Neuronal stem cell (in vitro differentiated cells): ENCODE measurements around the gene TAAR1.
"Not testable (repeated sequence)": the region's sequence is repeated elsewhere in the genome, so short reads cannot be mapped to it uniquely, and the experiment has no call there.

ENCODE experiments used
- DNase-seq: peaks from one replicate; pipeline ENCODE4 v3.0.0-alpha.2; 2013; ENCODE audit warnings: low spot score
- H2AFZ ChIP-seq: one replicate; pipeline ENCODE4 v1.6.1; 2013; ENCODE audit warnings: mild to moderate bottlenecking, low read length, inconsistent platforms
- H2AK5ac ChIP-seq: 2 replicates; pipeline ENCODE4 v1.6.1; 2013; ENCODE audit warnings: low read depth, mild to moderate bottlenecking, inconsistent platforms, low read length, moderate library complexity, mixed read lengths
- H2BK120ac ChIP-seq: 2 replicates; pipeline ENCODE4 v1.6.1; 2013; ENCODE audit warnings: low read depth, mild to moderate bottlenecking, inconsistent platforms, low read length, moderate library complexity, mixed read lengths
- H2BK12ac ChIP-seq: one replicate; pipeline ENCODE4 v1.6.1; 2013; ENCODE audit warnings: low read length, inconsistent platforms
- H2BK15ac ChIP-seq: 2 replicates; pipeline ENCODE4 v1.6.1; 2013; ENCODE audit warnings: mild to moderate bottlenecking, low read length, inconsistent platforms, mixed read lengths
- H2BK5ac ChIP-seq: one replicate; pipeline ENCODE4 v1.6.1; 2013; ENCODE audit warnings: inconsistent platforms, mild to moderate bottlenecking, low read length, moderate library complexity
- H3K14ac ChIP-seq: one replicate; pipeline ENCODE4 v1.6.1; 2013; ENCODE audit warnings: low read length, inconsistent platforms
- H3K18ac ChIP-seq: 2 replicates; pipeline ENCODE4 v1.6.1; 2013; ENCODE audit warnings: low read length, inconsistent platforms
- H3K23ac ChIP-seq: 2 replicates; pipeline ENCODE4 v1.6.1; 2013; ENCODE audit warnings: low read depth, mild to moderate bottlenecking, mixed read lengths, low read length, inconsistent platforms; ENCODE audit not compliant: poor library complexity
- H3K27ac ChIP-seq: replicated peaks from 3 replicates; pipeline ENCODE4 v1.5.1; 2013; ENCODE audit warnings: low read length, inconsistent platforms
- H3K27me3 ChIP-seq, 3 experiments: 2 replicates each; pipeline ENCODE4 v1.6.1; 2013; ENCODE audit warnings: low read length in 3 of 3, mild to moderate bottlenecking in 2 of 3, inconsistent platforms in 1 of 3, low read depth in 1 of 3, mixed read lengths in 1 of 3, moderate library complexity in 1 of 3; ENCODE audit not compliant: control insufficient read depth in 3 of 3, insufficient read depth in 3 of 3
- H3K36me3 ChIP-seq, 2 donors: replicated peaks in 1 of 2; 2 replicates each; pipeline ENCODE4 v1.6.1; 2013; ENCODE audit warnings: low read length in 2 of 2; ENCODE audit not compliant: control insufficient read depth in 2 of 2, insufficient read depth in 2 of 2
- H3K4ac ChIP-seq: 2 replicates; pipeline ENCODE4 v1.6.1; 2013; ENCODE audit warnings: inconsistent platforms, mild to moderate bottlenecking, low read length, moderate library complexity
- H3K4me1 ChIP-seq, 2 donors: 1 replicate in 1 of 2; 2 replicates in 1 of 2; pipeline ENCODE4 v1.6.1; 2013; ENCODE audit warnings: low read length in 2 of 2, low read depth in 1 of 2; ENCODE audit not compliant: control insufficient read depth in 2 of 2, insufficient read depth in 1 of 2
- H3K4me2 ChIP-seq: one replicate; pipeline ENCODE4 v1.6.1; 2013; ENCODE audit warnings: mild to moderate bottlenecking, low read length, inconsistent platforms; ENCODE audit not compliant: insufficient read depth, poor library complexity, severe bottlenecking
- H3K4me3 ChIP-seq, 2 donors: 2 replicates each; pipeline ENCODE4 v1.5.1; 2013; ENCODE audit warnings: low read length in 2 of 2, mild to moderate bottlenecking in 2 of 2, inconsistent platforms in 1 of 2, moderate library complexity in 1 of 2
- H3K79me1 ChIP-seq: one replicate; pipeline ENCODE4 v1.6.1; 2013; ENCODE audit warnings: low read depth, mild to moderate bottlenecking, inconsistent platforms, low read length, moderate library complexity
- H3K9ac ChIP-seq: one replicate; pipeline ENCODE4 v1.6.1; 2013; ENCODE audit warnings: mild to moderate bottlenecking, low read depth, low read length, inconsistent platforms; ENCODE audit not compliant: poor library complexity
- H3K9me3 ChIP-seq, 2 donors: replicated peaks in 1 of 2; 2 replicates each; pipeline versions ENCODE3 to v1.6.1; 2013; ENCODE audit warnings: low read length in 2 of 2, mild to moderate bottlenecking in 2 of 2, inconsistent platforms in 1 of 2, low read depth in 1 of 2, mixed read lengths in 1 of 2, moderate library complexity in 1 of 2; ENCODE audit not compliant: control insufficient read depth in 2 of 2, insufficient read depth in 1 of 2
- H4K8ac ChIP-seq: one replicate; pipeline ENCODE4 v1.6.1; 2013; ENCODE audit warnings: low read depth, mild to moderate bottlenecking, inconsistent platforms, low read length, moderate library complexity
- H4K91ac ChIP-seq: one replicate; pipeline ENCODE4 v1.6.1; 2013; ENCODE audit warnings: low read length, low read depth, mild to moderate bottlenecking, inconsistent platforms; ENCODE audit not compliant: poor library complexity
- WGBS, 2 donors: extraction: QIAGEN DNeasy Blood & Tissue Kit; methylation state at CpG; one replicate each; pipeline ENCODE4 v1.1.7; 2013; ENCODE audit warnings: missing lambda C conversion rate in 2 of 2, mixed read lengths in 1 of 2; ENCODE audit not compliant: insufficient read length in 2 of 2, insufficient replicate concordance in 1 of 2; ENCODE audit errors: extremely low coverage in 2 of 2; 5-methylcytosine and 5-hydroxymethylcytosine counted together

The TAAR1 gene

DNA sequence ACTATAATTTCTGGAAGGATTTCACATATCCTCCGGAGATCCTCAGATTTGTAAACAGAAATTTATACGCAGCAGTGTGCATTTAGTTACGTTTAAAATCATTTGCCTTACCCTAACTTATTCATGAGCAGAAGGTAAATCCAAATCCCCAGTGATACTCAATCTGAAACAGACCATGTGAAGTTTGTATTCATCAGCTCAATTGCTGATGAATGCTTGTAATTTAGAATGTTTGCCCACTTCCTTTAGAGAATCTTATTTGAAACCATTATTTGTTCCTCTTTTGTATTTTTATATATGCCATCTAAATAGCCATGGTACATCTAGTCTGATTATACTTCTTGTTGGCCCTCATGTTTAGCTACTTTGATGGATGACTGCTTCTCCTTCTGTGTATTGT lies 15.4 kb downstream of the TAAR1 start:
- Histone ChIP-seq H3K27ac (no peak overlapping the region), H3K14ac (no peak overlapping the region), H4K91ac (no peak overlapping the region), H2BK5ac (no peak overlapping the region), H3K4me1 (no peaks in the 10 kb centered on the region), H2BK12ac (no peak overlapping the region), H2AFZ (no peak overlapping the region), H3K18ac (no peak overlapping the region), H3K4me3 (no peak overlapping the region), H3K79me1 (no peaks in the 10 kb centered on the region), H2BK120ac (no peak overlapping the region), H3K4me2 (no peak overlapping the region), H3K36me3 (no peaks in the 10 kb centered on the region), H3K9me3 (no peaks in the 10 kb centered on the region), H3K23ac (no peak overlapping the region), H4K8ac (no peak overlapping the region), H3K27me3 (no peaks in the 10 kb centered on the region), H2BK15ac (no peak overlapping the region), H2AK5ac (no peak overlapping the region), H3K4ac (no peak overlapping the region), H3K9ac (no peak overlapping the region)
- WGBS, 2 donors: no CpG with 5 or more reads among the region's 3 CpGs
- DNase-seq: no peak

DNA sequence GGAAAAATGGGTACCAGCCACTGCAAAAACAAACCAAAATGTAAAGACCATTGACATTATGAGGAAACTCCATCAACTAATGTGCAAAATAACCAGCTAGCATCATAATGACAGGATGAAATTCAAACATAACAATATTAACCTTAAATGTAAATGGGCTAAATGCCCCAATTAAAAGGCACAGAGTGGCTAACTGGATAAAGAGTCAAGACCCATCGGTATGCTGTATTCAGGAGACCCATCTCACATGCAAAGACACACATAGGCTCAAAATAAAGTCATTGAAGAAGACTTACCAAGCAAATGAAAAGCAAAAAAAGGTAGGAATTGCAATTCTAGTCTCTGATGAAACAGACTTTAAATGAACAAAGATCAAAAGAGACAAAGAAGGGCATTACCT lies 21.8 kb downstream of the TAAR1 start:
- not testable (repeated sequence) for H3K14ac ChIP-seq, DNase-seq, H3K27me3 ChIP-seq, H3K36me3 ChIP-seq, H2BK120ac ChIP-seq, H2AK5ac ChIP-seq, H3K23ac ChIP-seq, H3K4me3 ChIP-seq, H4K8ac ChIP-seq, H2AFZ ChIP-seq, H3K9ac ChIP-seq, H2BK15ac ChIP-seq, H3K4me1 ChIP-seq, H2BK5ac ChIP-seq, H3K4me2 ChIP-seq, H3K79me1 ChIP-seq, H3K27ac ChIP-seq, H3K4ac ChIP-seq, H3K9me3 ChIP-seq, H2BK12ac ChIP-seq, H4K91ac ChIP-seq, H3K18ac ChIP-seq
- WGBS, 2 donors: no CpG with 5 or more reads among the region's 1 CpG

DNA sequence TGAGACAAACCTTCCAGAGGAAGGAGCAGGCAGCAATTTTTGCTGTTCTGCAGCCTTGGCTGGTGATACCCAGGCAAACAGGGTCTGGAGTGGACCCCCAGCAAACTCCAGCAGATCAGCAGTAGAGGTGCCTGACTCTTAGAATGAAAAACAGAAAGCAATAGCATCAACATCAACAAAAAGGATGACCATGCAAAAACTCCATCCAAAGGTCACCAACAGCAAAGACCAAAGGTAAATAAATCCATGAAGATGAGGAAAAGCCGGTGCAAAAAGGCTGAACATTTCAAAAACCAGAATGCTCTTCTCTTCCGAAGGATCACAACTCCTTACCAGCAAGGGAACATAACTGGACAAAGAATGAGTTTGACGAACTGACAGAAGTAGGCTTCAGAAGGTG lies 23.1 kb downstream of the TAAR1 start:
- H3K27ac ChIP-seq: not testable (repeated sequence)
- no CpG with 5 or more reads among the region's 3 CpGs for WGBS, 2 donors

DNA sequence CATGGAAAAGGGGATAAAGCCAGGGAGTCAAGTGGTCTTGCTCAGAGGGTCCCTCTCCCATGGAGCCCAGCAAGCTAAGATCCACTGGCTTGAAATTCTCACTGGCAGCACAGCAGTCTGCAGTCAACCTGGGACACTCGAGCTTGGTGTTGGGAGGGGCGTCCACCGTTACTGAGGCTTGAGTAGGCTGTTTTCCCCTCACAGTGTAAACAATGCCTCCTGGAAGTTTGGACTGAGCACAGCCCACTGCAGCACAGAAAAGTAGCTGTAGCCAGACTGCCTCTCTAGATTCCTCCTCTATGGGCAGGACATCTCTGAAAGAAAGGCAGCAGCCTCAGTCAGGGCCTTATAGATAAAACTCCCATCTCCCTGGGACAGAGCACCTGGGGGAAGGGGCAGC lies 23.7 kb downstream of the TAAR1 start:
- not testable (repeated sequence) for H3K27me3 ChIP-seq, H2BK5ac ChIP-seq, H3K27ac ChIP-seq, H3K9me3 ChIP-seq, DNase-seq, H3K9ac ChIP-seq, H2BK15ac ChIP-seq, H3K4me1 ChIP-seq, H3K18ac ChIP-seq, H3K36me3 ChIP-seq, H2BK12ac ChIP-seq, H4K8ac ChIP-seq, H3K14ac ChIP-seq, H3K4me3 ChIP-seq, H3K23ac ChIP-seq, H3K4ac ChIP-seq, H2AK5ac ChIP-seq, H2AFZ ChIP-seq, H4K91ac ChIP-seq, H2BK120ac ChIP-seq, H3K79me1 ChIP-seq, H3K4me2 ChIP-seq
- WGBS, 2 donors: no CpG with 5 or more reads among the region's 3 CpGs

More for the DNA sequence above, 23.1 kb downstream of the TAAR1 start:
- not testable (repeated sequence) for H3K4ac ChIP-seq, H3K18ac ChIP-seq, H3K4me1 ChIP-seq, H2AK5ac ChIP-seq, H2BK15ac ChIP-seq, H3K27me3 ChIP-seq, H2BK120ac ChIP-seq, H3K4me3 ChIP-seq, H2BK5ac ChIP-seq, DNase-seq, H3K14ac ChIP-seq, H3K23ac ChIP-seq, H3K4me2 ChIP-seq, H3K9me3 ChIP-seq, H2BK12ac ChIP-seq, H3K36me3 ChIP-seq, H3K79me1 ChIP-seq, H4K8ac ChIP-seq, H3K9ac ChIP-seq, H4K91ac ChIP-seq, H2AFZ ChIP-seq
